Spleen (tissue), 11 donors: ENCODE data around the gene ADA. TPM values are rescaled to one million over a fixed set of nuclear protein-coding genes. Genes with fewer than 3 reads are reported as not detected.

Source experiments
- DNase-seq: peaks from one replicate; pipeline ENCODE4 v3.0.0-alpha.2; 2020
- H3K27ac ChIP-seq, 8 donors: fragments of 200-600 bp; sonication (generic) in 7 of 8; 1 replicate in 4 of 8; 2 replicates in 4 of 8; pipeline versions ENCODE4 v1.5.0 to v1.8.0; 2016 to 2021; ENCODE audit warnings: inconsistent platforms in 4 of 8, mild to moderate bottlenecking in 4 of 8, moderate library complexity in 1 of 8
- H3K27me3 ChIP-seq, 7 donors: fragments of 200-600 bp; sonication (generic) in 6 of 7; replicated peaks in 1 of 7; 1 replicate in 4 of 7; 2 replicates in 3 of 7; pipeline versions ENCODE4 v1.5.0 to v1.8.0; 2016 to 2021; ENCODE audit warnings: inconsistent platforms in 3 of 7, mild to moderate bottlenecking in 1 of 7
- H3K36me3 ChIP-seq, 6 donors: fragments of 200-600 bp; sonication (generic) in 5 of 6; 1 replicate in 4 of 6; 2 replicates in 2 of 6; pipeline versions ENCODE4 v1.5.0 to v1.8.0; 2016 to 2021; ENCODE audit warnings: inconsistent platforms in 2 of 6
- H3K4me1 ChIP-seq, 6 donors: fragments of 200-600 bp; sonication (generic) in 5 of 6; 1 replicate in 3 of 6; 2 replicates in 3 of 6; pipeline versions ENCODE4 v1.5.0 to v1.8.0; 2016 to 2021; ENCODE audit warnings: inconsistent platforms in 3 of 6
- H3K4me3 ChIP-seq, 8 donors: fragments of 200-600 bp; sonication (generic) in 7 of 8; 1 replicate in 4 of 8; 2 replicates in 4 of 8; pipeline versions ENCODE4 v1.5.0 to v1.8.0; 2016 to 2021; ENCODE audit warnings: inconsistent platforms in 4 of 8, mild to moderate bottlenecking in 4 of 8, moderate library complexity in 2 of 8
- H3K9me3 ChIP-seq, 8 donors: fragments of 200-600 bp; sonication (generic) in 7 of 8; 1 replicate in 4 of 8; 2 replicates in 4 of 8; pipeline versions ENCODE4 v1.5.0 to v1.8.0; 2016 to 2021; ENCODE audit warnings: inconsistent platforms in 4 of 8
- CTCF ChIP-seq, 11 experiments: fragments of 200-600 bp in 7 of 11; fragments of 450-650 bp in 4 of 11; sonication (generic) in 4 of 11; IDR thresholded peaks in 8 of 11; conservative IDR thresholded peaks in 3 of 11; 1 replicate in 7 of 11; 2 replicates in 4 of 11; pipeline versions ENCODE4 v1.4.0 to v1.8.0; 2016 to 2021; ENCODE audit warnings: antibody characterized with exemption in 11 of 11, inconsistent platforms in 4 of 11, mild to moderate bottlenecking in 1 of 11
- POLR2A ChIP-seq, 3 donors: fragments of 450-650 bp; IDR thresholded peaks; one replicate each; pipeline ENCODE4 v1.5.1; 2017; ENCODE audit warnings: antibody characterized with exemption in 3 of 3, mild to moderate bottlenecking in 1 of 3
- POLR2AphosphoS5 ChIP-seq, 3 donors: sonication (generic); formaldehyde crosslinking; IDR thresholded peaks; one replicate each; pipeline ENCODE4 v1.5.1; 2017; ENCODE audit warnings: antibody characterized with exemption in 3 of 3
- WGBS, 5 donors: extraction: QIAGEN DNeasy Blood & Tissue Kit in 3 of 5; methylation state at CpG; one replicate each; pipeline versions ENCODE4 v1.1.5 to v1.1.7; 2013 to 2018; 5-methylcytosine and 5-hydroxymethylcytosine counted together
- intact Hi-C: fragments of 100-400 bp; cut with DNase I; formaldehyde crosslinking; loops from one replicate; pipeline ENCODE4 v1.15.0; 2023; ENCODE audit warnings: low total_unique reads
- polyA plus RNA-seq, 3 donors: library from polyadenylated mRNA; stranded (reverse); fragments of 200-250 nt; gene quantifications; one replicate each; pipeline ENCODE4 v1.2.1, GENCODE V29; 2013
- total RNA-seq, 7 donors: library from RNA; depleted of rRNA in 3 of 7; stranded (reverse); fragments of >200 nt in 3 of 7; fragmentation: NEBNext Ultra II Directional in 4 of 7; extraction: Animal tissue kit (Norgen Biotek cat#: 25700) in 4 of 7; gene quantifications; one replicate each; pipeline versions ENCODE4 v1.1.0 to v1.2.1, GENCODE V29; 2016 to 2021
- donor health status: healthy with polysubstance abuse.
- donor health status: DM: no; HTN: no; CAD: no; lungs with moderate emphysema.
- donor health status: DM: no; HTN: no; CAD: no.
- donor health status: Bipolar disorder and iron deficiency.
- donor health status: healthy.
- donor health status: DM: no; HTN: no; CAD: no.
- donor health status: DM: yes; HTN: yes; CAD: no.

The ADA gene
- total and polyA plus RNA-seq, 10 donors, result 14.8 to 30.4 (median 22.5) TPM

GRCh38 chr20:44695674-44696300, 44.3 kb upstream of the ADA start:
- no peak for DNase-seq
- H3K4me3 ChIP-seq, result no peak overlapping the region
- intact Hi-C loops, result no loop called here
- TF ChIP-seq POLR2AphosphoS5 (IDR thresholded peaks at IDR 0.05), result no peak
- no peak for TF ChIP-seq POLR2A (IDR thresholded peaks at IDR 0.05)
- TF ChIP-seq CTCF (IDR thresholded peaks at IDR 0.05 in 8 of 11, conservative IDR thresholded peaks at IDR 0.05 in 3 of 11), result no peak
- H3K27ac ChIP-seq, result no peak overlapping the region
- H3K9me3 ChIP-seq, result peaks cover 0 to 4% (median 0%) of the 10 kb centered on the region in 8 donors
- no peaks in the 10 kb centered on the region for H3K4me1 ChIP-seq
- H3K27me3 ChIP-seq, result no peaks in the 10 kb centered on the region
- H3K36me3 ChIP-seq, result no peaks in the 10 kb centered on the region

DNA sequence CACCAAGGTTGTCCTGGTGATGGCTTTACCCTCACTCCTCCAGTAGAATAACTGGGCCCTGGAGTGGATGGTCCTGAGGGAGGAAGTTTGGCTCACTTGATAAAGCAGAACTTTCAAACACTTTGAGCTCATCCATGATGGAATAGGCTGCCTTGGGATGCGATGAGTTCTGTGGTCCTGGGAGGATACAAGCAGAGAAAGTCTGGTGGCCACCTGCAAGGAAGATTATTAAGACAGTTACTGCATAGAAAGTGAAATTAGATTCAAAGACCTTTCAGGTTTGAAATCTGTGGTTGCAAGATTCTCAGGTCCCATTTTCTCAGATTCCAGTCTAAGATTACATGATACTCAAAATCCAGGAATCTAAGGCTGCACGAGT, 43.8 kb upstream of the ADA start:
- H3K27me3 ChIP-seq, result no peaks in the 10 kb centered on the region
- H3K4me3 ChIP-seq, result no peak overlapping the region
- no peaks in the 10 kb centered on the region for H3K36me3 ChIP-seq
- TF ChIP-seq POLR2AphosphoS5 (IDR thresholded peaks at IDR 0.05) (no peak), CTCF (IDR thresholded peaks at IDR 0.05 in 8 of 11, conservative IDR thresholded peaks at IDR 0.05 in 3 of 11) (no peak), POLR2A (IDR thresholded peaks at IDR 0.05) (no peak)
- intact Hi-C loops, result no loop called here
- no peak for DNase-seq
- H3K4me1 ChIP-seq, result no peaks in the 10 kb centered on the region
- peaks cover 0 to 4% (median 0%) of the 10 kb centered on the region in 8 donors for H3K9me3 ChIP-seq
- 44 to 47% (median 45%) methylated on average over 2 of the region's 2 CpGs for WGBS, 5 donors
- no peak overlapping the region for H3K27ac ChIP-seq

GRCh38 chr20:44694159-44694558, 42.7 kb upstream of the ADA start:
- Histone ChIP-seq H3K9me3 (peaks cover 0 to 4% (median 0%) of the 10 kb centered on the region in 8 donors), H3K27me3 (no peaks in the 10 kb centered on the region), H3K27ac (no peak overlapping the region), H3K4me3 (no peak overlapping the region), H3K36me3 (no peaks in the 10 kb centered on the region), H3K4me1 (no peaks in the 10 kb centered on the region)
- TF ChIP-seq POLR2A (IDR thresholded peaks at IDR 0.05) (no peak), POLR2AphosphoS5 (IDR thresholded peaks at IDR 0.05) (no peak), CTCF (IDR thresholded peaks at IDR 0.05 in 8 of 11, conservative IDR thresholded peaks at IDR 0.05 in 3 of 11) (no peak)
- intact Hi-C loops, result no loop called here
- no peak for DNase-seq
- 91 to 98% (median 93%) methylated on average over 4 of the region's 4 CpGs for WGBS, 5 donors

DNA sequence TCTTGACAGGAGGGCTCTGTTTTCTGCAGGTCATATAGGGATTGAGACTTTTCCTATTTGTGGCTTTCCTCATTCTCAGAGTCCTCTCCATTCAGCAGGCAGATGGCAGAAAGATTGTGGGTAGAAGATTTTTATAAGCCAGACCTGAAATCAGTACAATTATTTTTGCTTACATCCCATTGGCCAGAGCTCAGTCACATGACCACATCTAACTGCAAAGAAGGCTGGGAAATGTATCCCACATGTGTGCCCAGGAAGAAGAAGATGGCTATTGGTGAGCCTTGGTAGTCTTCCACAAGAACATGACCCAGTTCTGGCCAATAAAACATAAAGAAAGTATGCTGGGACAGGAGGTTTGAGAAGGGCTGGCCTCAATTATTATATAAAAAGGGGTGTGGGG, 42.1 kb upstream of the ADA start:
- Histone ChIP-seq H3K27ac (no peak overlapping the region), H3K27me3 (no peaks in the 10 kb centered on the region), H3K36me3 (no peaks in the 10 kb centered on the region), H3K4me1 (no peaks in the 10 kb centered on the region), H3K9me3 (peaks cover 0 to 4% (median 0%) of the 10 kb centered on the region in 8 donors), H3K4me3 (no peak overlapping the region)
- intact Hi-C loops, result no loop called here
- no peak for TF ChIP-seq POLR2AphosphoS5 (IDR thresholded peaks at IDR 0.05)
- no peak for TF ChIP-seq CTCF (IDR thresholded peaks at IDR 0.05 in 8 of 11, conservative IDR thresholded peaks at IDR 0.05 in 3 of 11)
- no peak for TF ChIP-seq POLR2A (IDR thresholded peaks at IDR 0.05)
- DNase-seq, result no peak
